HepG2 (cell line): ENCODE results near the gene SWSAP1. TPM values are rescaled to one million over a fixed set of nuclear protein-coding genes. Genes with fewer than 3 reads are reported as not detected.

Experiments used
- CCAR2 ChIP-seq: fragments of 200-400 bp; formaldehyde crosslinking; optimal IDR thresholded peaks from 2 replicates; pipeline ENCODE3; 2018; ENCODE audit warnings: low read depth, mild to moderate bottlenecking, low read length, moderate library complexity
- CENPX ChIP-seq: sonication (generic); formaldehyde crosslinking; IDR thresholded peaks from 2 replicates; pipeline ENCODE4 v1.9.0; 2021; ENCODE audit warnings: mild to moderate bottlenecking, missing genetic modification reagents, moderate library complexity
- FOXP4 ChIP-seq: sonication (generic); formaldehyde crosslinking; IDR thresholded peaks from 2 replicates; pipeline ENCODE4 v1.4.0; 2020; ENCODE audit warnings: missing genetic modification reagents
- KDM1A ChIP-seq: IDR thresholded peaks from 2 replicates; pipeline ENCODE4 v1.6.1; 2016; ENCODE audit warnings: missing compliant biosample characterization
- NFKB2 ChIP-seq: sonication (generic); formaldehyde crosslinking; IDR thresholded peaks from 2 replicates; pipeline ENCODE4 v1.4.0; 2020; ENCODE audit warnings: missing genetic modification reagents, borderline replicate concordance
- RCOR2 ChIP-seq: IDR thresholded peaks from 2 replicates; pipeline ENCODE4 v1.6.1; 2016; ENCODE audit warnings: missing biosample characterization, missing genetic modification reagents
- TMF1 ChIP-seq: sonication (generic); formaldehyde crosslinking; IDR thresholded peaks from 2 replicates; pipeline ENCODE4 v1.8.1; 2022; ENCODE audit warnings: low read depth, missing genetic modification reagents
- ZBTB49 ChIP-seq: sonication (generic); formaldehyde crosslinking; IDR thresholded peaks from 2 replicates; pipeline ENCODE4 v1.4.0; 2020; ENCODE audit warnings: missing genetic modification reagents, borderline replicate concordance
- ZC3H13 ChIP-seq: sonication (generic); formaldehyde crosslinking; IDR thresholded peaks from 2 replicates; pipeline ENCODE4 v1.8.1; 2023; ENCODE audit warnings: mild to moderate bottlenecking, missing genetic modification reagents, moderate library complexity
- ZFY ChIP-seq: sonication (generic); formaldehyde crosslinking; IDR thresholded peaks from 2 replicates; pipeline ENCODE4 v1.4.0; 2020; ENCODE audit warnings: missing genetic modification reagents
- ZNF101 ChIP-seq: sonication (generic); formaldehyde crosslinking; IDR thresholded peaks from 2 replicates; pipeline ENCODE4 v1.4.0; 2020; ENCODE audit warnings: mild to moderate bottlenecking, low read depth, missing genetic modification reagents, borderline replicate concordance
- ZNF383 ChIP-seq: sonication (generic); formaldehyde crosslinking; IDR thresholded peaks from 2 replicates; pipeline ENCODE4 v1.4.0; 2020; ENCODE audit warnings: missing genetic modification reagents, mild to moderate bottlenecking, borderline replicate concordance
- ZNF431 ChIP-seq: sonication (generic); formaldehyde crosslinking; IDR thresholded peaks from 2 replicates; pipeline ENCODE4 v1.9.0; 2022; ENCODE audit warnings: missing genetic modification reagents, low read depth, mild to moderate bottlenecking, borderline replicate concordance
- polyA plus RNA-seq, 8 experiments: library from polyadenylated mRNA; depleted of rRNA in 3 of 8; stranded (reverse) in 7 of 8; unstranded in 1 of 8; fragments of >200 nt; fragmentation: Illumina TruSeq in 4 of 8; extraction: Trizol in 4 of 8; gene quantifications; 2 replicates each; pipeline versions ENCODE4 v1.2.1 to v1.2.3, GENCODE V29; 2011 to 2016; ENCODE audit warnings: low read depth in 4 of 8, missing spikeins in 1 of 8, mixed read lengths in 1 of 8; ENCODE audit not compliant: insufficient read depth in 1 of 8
- total RNA-seq, 5 experiments: library from RNA; depleted of rRNA; stranded (reverse); fragments of >200 nt; fragmentation: Illumina TruSeq; extraction: Trizol; gene quantifications; 2 replicates each; pipeline ENCODE4 v1.2.3, GENCODE V29; 2016; ENCODE audit warnings: low read depth in 1 of 5
- TF ChIP-seq, protein P1 (sequence below), 2 experiments: sonication (generic) in 1 of 2; formaldehyde crosslinking in 1 of 2; IDR thresholded peaks; 2 replicates each; pipeline versions ENCODE4 v1.4.0 to v1.6.1; 2018 to 2020; ENCODE audit warnings: missing genetic modification reagents in 2 of 2, borderline replicate concordance in 1 of 2, low read depth in 1 of 2, mild to moderate bottlenecking in 1 of 2, missing biosample characterization in 1 of 2
- TF ChIP-seq, protein P2 (sequence below), 2 experiments: sonication (generic) in 1 of 2; formaldehyde crosslinking in 1 of 2; IDR thresholded peaks; 2 replicates each; pipeline versions ENCODE4 v1.5.1 to v1.6.1; 2011 to 2020; ENCODE audit warnings: borderline replicate concordance in 1 of 2, low read depth in 1 of 2, low read length in 1 of 2, mild to moderate bottlenecking in 1 of 2, missing genetic modification reagents in 1 of 2, moderate library complexity in 1 of 2
- TF ChIP-seq, protein P3 (sequence below): sonication (generic); formaldehyde crosslinking; IDR thresholded peaks from 2 replicates; pipeline ENCODE4 v1.5.1; 2020; ENCODE audit warnings: mild to moderate bottlenecking, moderate library complexity, missing genetic modification reagents
- TF ChIP-seq, protein P4 (sequence below): sonication (generic); formaldehyde crosslinking; IDR thresholded peaks from 2 replicates; pipeline ENCODE4 v1.4.0; 2020; ENCODE audit warnings: missing genetic modification reagents

Gene SWSAP1
- total and polyA plus RNA-seq, 2 of the 13 experiments (the other 11 are each of a cell fraction or from before 2014, with no cell fraction given) = 2.7 to 3.3 TPM

DNA sequence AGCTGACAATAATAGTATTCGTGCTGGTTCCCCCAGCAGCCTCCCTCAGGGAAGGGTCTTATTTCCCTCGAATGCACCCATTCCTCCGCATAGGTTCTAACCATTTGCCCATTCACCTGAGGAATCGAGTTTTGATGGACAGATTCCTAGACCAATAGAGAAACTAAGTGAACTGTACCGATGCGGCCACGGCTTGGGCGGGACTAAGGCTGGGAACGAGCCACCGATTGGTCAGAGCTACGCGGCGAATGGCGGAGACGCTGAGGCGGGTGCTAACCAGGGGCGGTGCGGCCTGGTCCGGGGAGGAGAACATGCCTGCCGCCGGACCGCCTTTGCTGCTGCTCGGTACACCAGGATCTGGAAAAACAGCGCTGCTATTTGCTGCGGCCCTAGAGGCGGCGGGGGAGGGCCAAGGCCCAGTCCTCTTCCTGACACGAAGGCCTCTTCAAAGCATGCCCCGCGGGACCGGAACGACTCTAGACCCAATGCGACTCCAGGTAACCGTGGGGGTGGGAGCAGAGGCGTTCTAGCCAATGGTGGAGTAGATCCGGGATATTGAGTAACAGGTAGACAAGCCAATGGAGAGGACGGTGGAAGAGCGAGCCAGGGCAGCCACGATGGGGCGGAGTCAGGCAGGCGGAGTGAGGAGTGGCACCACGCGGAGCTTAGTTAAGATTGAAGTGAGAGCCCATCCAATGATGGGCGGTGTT, at the start of gene SWSAP1 (continued):
- TF ChIP-seq, protein P1, sequence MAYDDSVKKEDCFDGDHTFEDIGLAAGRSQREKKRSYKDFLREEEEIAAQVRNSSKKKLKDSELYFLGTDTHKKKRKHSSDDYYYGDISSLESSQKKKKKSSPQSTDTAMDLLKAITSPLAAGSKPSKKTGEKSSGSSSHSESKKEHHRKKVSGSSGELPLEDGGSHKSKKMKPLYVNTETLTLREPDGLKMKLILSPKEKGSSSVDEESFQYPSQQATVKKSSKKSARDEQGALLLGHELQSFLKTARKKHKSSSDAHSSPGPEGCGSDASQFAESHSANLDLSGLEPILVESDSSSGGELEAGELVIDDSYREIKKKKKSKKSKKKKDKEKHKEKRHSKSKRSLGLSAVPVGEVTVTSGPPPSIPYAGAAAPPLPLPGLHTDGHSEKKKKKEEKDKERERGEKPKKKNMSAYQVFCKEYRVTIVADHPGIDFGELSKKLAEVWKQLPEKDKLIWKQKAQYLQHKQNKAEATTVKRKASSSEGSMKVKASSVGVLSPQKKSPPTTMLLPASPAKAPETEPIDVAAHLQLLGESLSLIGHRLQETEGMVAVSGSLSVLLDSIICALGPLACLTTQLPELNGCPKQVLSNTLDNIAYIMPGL (CRISPR knock-in tag; IDR thresholded peaks at IDR 0.05; ENCODE audit: borderline replicate concordance in 1 of 2, low read depth in 1 of 2) = peak; percentile 22 to 32; a peak in 1 of 4 replicates
- TF ChIP-seq, protein P2, sequence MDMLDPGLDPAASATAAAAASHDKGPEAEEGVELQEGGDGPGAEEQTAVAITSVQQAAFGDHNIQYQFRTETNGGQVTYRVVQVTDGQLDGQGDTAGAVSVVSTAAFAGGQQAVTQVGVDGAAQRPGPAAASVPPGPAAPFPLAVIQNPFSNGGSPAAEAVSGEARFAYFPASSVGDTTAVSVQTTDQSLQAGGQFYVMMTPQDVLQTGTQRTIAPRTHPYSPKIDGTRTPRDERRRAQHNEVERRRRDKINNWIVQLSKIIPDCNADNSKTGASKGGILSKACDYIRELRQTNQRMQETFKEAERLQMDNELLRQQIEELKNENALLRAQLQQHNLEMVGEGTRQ (IDR thresholded peaks at IDR 0.05; ENCODE audit: low read depth, low read length) = no peak
- TF ChIP-seq, protein P2 (CRISPR knock-in tag; IDR thresholded peaks at IDR 0.05; ENCODE audit: borderline replicate concordance) = no peak
- TF ChIP-seq ZNF383 (CRISPR knock-in tag) = no peak
- TF ChIP-seq NFKB2 = peak; percentile 81; the same call in 1 of the 2 replicates
- TF ChIP-seq ZFY (CRISPR knock-in tag) = peak; percentile 100
- peak; percentile 88; the same call in 1 of the 2 replicates for TF ChIP-seq ZC3H13 (CRISPR knock-in tag)
- no peak for TF ChIP-seq CENPX (CRISPR knock-in tag)
- TF ChIP-seq TMF1 = no peak; the same call in 1 of the 2 replicates
- TF ChIP-seq ZBTB49 (CRISPR knock-in tag) = no peak
- TF ChIP-seq ZNF101 (CRISPR knock-in tag) = no peak
- no peak for TF ChIP-seq RCOR2
- peak; percentile 29; the same call in 1 of the 2 replicates for TF ChIP-seq ZNF431 (CRISPR knock-in tag)
- peak; percentile 24; the same call in 1 of the 2 replicates for TF ChIP-seq FOXP4 (CRISPR knock-in tag)
- TF ChIP-seq, protein P3, sequence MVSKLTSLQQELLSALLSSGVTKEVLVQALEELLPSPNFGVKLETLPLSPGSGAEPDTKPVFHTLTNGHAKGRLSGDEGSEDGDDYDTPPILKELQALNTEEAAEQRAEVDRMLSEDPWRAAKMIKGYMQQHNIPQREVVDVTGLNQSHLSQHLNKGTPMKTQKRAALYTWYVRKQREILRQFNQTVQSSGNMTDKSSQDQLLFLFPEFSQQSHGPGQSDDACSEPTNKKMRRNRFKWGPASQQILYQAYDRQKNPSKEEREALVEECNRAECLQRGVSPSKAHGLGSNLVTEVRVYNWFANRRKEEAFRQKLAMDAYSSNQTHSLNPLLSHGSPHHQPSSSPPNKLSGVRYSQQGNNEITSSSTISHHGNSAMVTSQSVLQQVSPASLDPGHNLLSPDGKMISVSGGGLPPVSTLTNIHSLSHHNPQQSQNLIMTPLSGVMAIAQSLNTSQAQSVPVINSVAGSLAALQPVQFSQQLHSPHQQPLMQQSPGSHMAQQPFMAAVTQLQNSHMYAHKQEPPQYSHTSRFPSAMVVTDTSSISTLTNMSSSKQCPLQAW (CRISPR knock-in tag) = peak; percentile 71
- TF ChIP-seq KDM1A (CRISPR knock-in tag) = no peak
- TF ChIP-seq, protein P4, sequence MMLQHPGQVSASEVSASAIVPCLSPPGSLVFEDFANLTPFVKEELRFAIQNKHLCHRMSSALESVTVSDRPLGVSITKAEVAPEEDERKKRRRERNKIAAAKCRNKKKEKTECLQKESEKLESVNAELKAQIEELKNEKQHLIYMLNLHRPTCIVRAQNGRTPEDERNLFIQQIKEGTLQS = no peak
- no peak for TF ChIP-seq CCAR2
